Lower leg skin (tissue), 4 donors: ENCODE data around the gene TERT. TPM values are rescaled to one million over a fixed set of nuclear protein-coding genes. Genes with fewer than 3 reads are reported as not detected.
"Not testable (repeated sequence)": the region's sequence is repeated elsewhere in the genome, so short reads cannot be mapped to it uniquely, and the experiment has no call there.

Experiments used
- DNase-seq, 2 donors: peaks; one replicate each; pipeline ENCODE4 v3.0.0-alpha.2; 2019; ENCODE audit warnings: low spot score in 2 of 2
- H3K4me3 ChIP-seq: fragments of 200-600 bp; sonication (generic); 2 replicates; pipeline ENCODE4 v1.5.1; 2017; ENCODE audit warnings: mild to moderate bottlenecking, low read depth; ENCODE audit not compliant: poor library complexity, severe bottlenecking
- CTCF ChIP-seq, 3 donors: fragments of 450-650 bp; IDR thresholded peaks; one replicate each; pipeline ENCODE4 v1.5.1; 2016; ENCODE audit warnings: antibody characterized with exemption in 3 of 3, mild to moderate bottlenecking in 3 of 3, moderate library complexity in 2 of 3
- POLR2A ChIP-seq, 2 donors: fragments of 450-650 bp; IDR thresholded peaks; one replicate each; pipeline ENCODE4 v1.6.1; 2016 to 2017; ENCODE audit warnings: antibody characterized with exemption in 2 of 2, mild to moderate bottlenecking in 1 of 2, moderate library complexity in 1 of 2
- WGBS, 2 donors: methylation state at CpG; one replicate each; pipeline ENCODE4 v1.1.5; 2018; 5-methylcytosine and 5-hydroxymethylcytosine counted together
- intact Hi-C: fragments of 100-400 bp; cut with DNase I; formaldehyde crosslinking; loops from one replicate; pipeline ENCODE4 v1.15.0; 2023; ENCODE audit warnings: low total_unique reads
- total RNA-seq, 4 donors: library from RNA; depleted of rRNA; stranded (reverse); fragments of >200 nt; gene quantifications; one replicate each; pipeline ENCODE4 v1.1.0, GENCODE V29; 2016

TERT gene
- total RNA-seq, 4 donors from 2014 or later: 0.13 to 0.38 TPM; not detected in 2

GRCh38 chr5:1292846-1293415 is 1.9 kb downstream of the TERT start:
- WGBS, 2 donors: 86 to 88% methylated on average over 29 to 30 of the region's 30 CpGs
- TF ChIP-seq POLR2A (IDR thresholded peaks at IDR 0.05) (no peak), CTCF (IDR thresholded peaks at IDR 0.05) (no peak)
- H3K4me3 ChIP-seq: no peak overlapping the region
- DNase-seq: peak in 1 of 2 donors; percentile 49
- intact Hi-C loops: no loop called here

GRCh38 chr5:1292139-1292538 is 2.7 kb downstream of the TERT start:
- no peak overlapping the region for H3K4me3 ChIP-seq
- peak in 1 of 2 donors; percentile 81 for DNase-seq
- intact Hi-C loops: no loop called here
- 68 to 77% methylated on average over 6 of the region's 6 CpGs for WGBS, 2 donors
- no peak for TF ChIP-seq CTCF (IDR thresholded peaks at IDR 0.05)
- no peak for TF ChIP-seq POLR2A (IDR thresholded peaks at IDR 0.05)

- no peak overlapping the region for H3K4me3 ChIP-seq
- intact Hi-C loops: no loop called here
- peak in 1 of 2 donors; percentile 63 for DNase-seq
- no peak for TF ChIP-seq POLR2A (IDR thresholded peaks at IDR 0.05)
- TF ChIP-seq CTCF (IDR thresholded peaks at IDR 0.05): no peak
- WGBS, 2 donors: 63 to 66% methylated on average over 24 of the region's 24 CpGs
Measured at GRCh38 chr5:1291611-1292080, 3.2 kb downstream of the TERT start.

GRCh38 chr5:1290956-1291355 is 3.9 kb downstream of the TERT start:
- WGBS, 2 donors: 88% methylated on average over 8 of the region's 24 CpGs; no CpG with 5 or more reads in 1 of the 2 donors
- peak in 1 of 2 donors; percentile 74 for DNase-seq
- intact Hi-C loops, H3K4me3 ChIP-seq: not testable (repeated sequence)

GRCh38 chr5:1289559-1289958 is 5.3 kb downstream of the TERT start:
- H3K4me3 ChIP-seq, DNase-seq, intact Hi-C loops: not testable (repeated sequence)
- WGBS, 2 donors: 80 to 93% methylated on average over 4 to 19 of the region's 32 CpGs

GRCh38 chr5:1288439-1289335 is 6.2 kb downstream of the TERT start:
- intact Hi-C loops: no loop called here
- no peak overlapping the region for H3K4me3 ChIP-seq
- peak in 1 of 2 donors; percentile 72 for DNase-seq
- WGBS, 2 donors: 92 to 93% methylated on average over 31 to 33 of the region's 37 CpGs
- no peak for TF ChIP-seq CTCF (IDR thresholded peaks at IDR 0.05)
- TF ChIP-seq POLR2A (IDR thresholded peaks at IDR 0.05): no peak
